Choroid plexus epithelial cell (primary cell): ENCODE data around the gene NUDT5.

Experiments
- DNase-seq: peaks from one replicate; pipeline ENCODE4 v3.0.0-alpha.2; 2010; ENCODE audit warnings: low read depth
- H3K4me3 ChIP-seq: 2 replicates; pipeline ENCODE4 v1.5.1; 2011; ENCODE audit warnings: low read depth, mild to moderate bottlenecking, control low read depth, low read length, moderate library complexity
- TF ChIP-seq, protein P1 (sequence below): conservative IDR thresholded peaks from 2 replicates; pipeline ENCODE4 v1.5.1; 2011; ENCODE audit warnings: low read depth, mild to moderate bottlenecking, control low read depth, inconsistent platforms, low read length, moderate library complexity

NUDT5 gene

DNA sequence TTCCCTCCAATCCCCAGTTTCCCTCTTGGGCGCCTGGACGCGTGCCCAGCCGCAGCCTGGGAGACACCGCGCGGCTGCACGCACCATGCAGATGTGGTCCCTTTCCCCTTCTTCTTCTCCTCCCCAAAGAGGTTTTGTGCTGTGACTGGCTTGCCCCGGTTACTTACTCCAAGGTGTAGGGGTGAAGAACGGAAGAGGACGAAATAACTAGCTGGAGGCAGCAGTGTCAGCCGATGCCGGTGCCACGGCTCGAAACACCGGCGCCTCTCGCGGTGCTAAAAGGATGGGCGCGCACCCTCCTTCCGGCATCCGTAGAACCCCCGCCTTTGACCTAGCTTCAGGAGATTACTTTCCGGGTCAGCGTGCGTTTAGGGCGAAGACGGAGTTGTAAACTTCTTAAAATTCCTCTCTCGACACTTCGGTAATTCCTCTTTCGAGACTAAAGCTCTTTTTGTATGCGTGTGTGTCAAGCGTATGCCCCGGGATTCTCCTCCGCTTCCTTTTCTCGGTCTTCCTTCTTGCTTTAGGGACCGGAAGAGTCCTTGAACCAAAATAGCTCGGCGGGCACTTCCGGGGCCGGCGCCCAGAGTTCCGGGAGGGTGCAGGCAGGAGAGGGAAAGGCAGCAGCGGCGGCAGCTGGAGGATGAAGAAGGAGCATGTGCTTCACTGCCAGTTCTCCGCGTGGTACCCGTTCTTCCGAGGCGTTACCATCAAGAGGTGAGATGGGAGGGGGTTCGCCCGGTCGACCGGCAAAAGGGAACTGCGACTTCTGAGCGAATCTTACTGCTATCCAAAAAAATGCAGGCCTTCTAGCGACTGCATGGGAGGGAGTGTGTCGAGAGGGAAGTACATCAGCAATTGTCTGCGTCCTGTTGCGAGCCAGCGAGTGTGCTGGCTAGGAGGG, at the start of gene NUDT5, which contains the start of gene CDC123:
NUDT5 (minus strand) TSS at position 289 of the 904 bp plus-strand sequence. CDS start 9,600 bp downstream, outside the sequence.
CDC123 (plus strand) TSS at position 586 of the 904 bp plus-strand sequence; CDS start at position 644, 58 bp downstream.
- DNase-seq, result peak; percentile 93
- TF ChIP-seq, protein P1, sequence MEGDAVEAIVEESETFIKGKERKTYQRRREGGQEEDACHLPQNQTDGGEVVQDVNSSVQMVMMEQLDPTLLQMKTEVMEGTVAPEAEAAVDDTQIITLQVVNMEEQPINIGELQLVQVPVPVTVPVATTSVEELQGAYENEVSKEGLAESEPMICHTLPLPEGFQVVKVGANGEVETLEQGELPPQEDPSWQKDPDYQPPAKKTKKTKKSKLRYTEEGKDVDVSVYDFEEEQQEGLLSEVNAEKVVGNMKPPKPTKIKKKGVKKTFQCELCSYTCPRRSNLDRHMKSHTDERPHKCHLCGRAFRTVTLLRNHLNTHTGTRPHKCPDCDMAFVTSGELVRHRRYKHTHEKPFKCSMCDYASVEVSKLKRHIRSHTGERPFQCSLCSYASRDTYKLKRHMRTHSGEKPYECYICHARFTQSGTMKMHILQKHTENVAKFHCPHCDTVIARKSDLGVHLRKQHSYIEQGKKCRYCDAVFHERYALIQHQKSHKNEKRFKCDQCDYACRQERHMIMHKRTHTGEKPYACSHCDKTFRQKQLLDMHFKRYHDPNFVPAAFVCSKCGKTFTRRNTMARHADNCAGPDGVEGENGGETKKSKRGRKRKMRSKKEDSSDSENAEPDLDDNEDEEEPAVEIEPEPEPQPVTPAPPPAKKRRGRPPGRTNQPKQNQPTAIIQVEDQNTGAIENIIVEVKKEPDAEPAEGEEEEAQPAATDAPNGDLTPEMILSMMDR, result no peak
- peak within 1 kb of the TSS; percentile 92 for H3K4me3 ChIP-seq

DNA sequence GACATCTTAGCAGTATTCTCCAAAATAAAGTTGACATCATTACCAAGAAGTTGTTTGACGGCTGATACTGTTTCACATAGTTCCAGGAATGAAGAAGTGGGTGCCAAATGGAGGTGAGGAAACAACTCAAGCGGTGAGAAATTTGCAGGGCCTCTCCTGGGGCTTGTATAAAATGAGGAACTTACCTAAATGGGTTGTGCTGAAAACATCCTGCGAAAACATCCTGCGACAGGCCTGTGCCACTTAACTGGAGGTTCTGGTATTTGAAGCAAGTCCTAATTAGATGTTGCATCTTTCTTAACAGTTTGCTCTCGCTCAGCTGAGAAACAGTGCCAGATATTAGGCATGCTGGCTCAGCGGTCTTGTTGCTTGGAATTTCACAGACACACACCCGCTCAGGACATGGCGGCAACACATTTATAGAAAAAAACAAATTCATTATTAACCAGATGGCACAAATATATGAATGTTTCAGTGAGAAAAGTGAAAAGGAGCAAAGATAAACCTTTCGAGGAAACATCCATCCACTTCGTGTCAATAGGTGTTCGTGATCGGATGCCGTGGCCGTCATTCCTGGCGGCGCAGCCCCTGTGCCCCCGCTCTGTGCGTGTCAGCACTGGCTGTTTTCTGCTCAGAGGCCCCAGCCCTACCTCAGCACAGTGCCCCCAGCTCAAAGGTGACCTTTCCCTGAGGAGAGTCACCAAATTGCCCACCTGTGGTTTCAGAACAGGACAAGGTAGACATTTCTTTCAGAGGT, 48.4 kb upstream of the NUDT5 start:
- no peak overlapping the region for H3K4me3 ChIP-seq
- TF ChIP-seq, protein P1, result no peak
- DNase-seq, result no peak

DNA sequence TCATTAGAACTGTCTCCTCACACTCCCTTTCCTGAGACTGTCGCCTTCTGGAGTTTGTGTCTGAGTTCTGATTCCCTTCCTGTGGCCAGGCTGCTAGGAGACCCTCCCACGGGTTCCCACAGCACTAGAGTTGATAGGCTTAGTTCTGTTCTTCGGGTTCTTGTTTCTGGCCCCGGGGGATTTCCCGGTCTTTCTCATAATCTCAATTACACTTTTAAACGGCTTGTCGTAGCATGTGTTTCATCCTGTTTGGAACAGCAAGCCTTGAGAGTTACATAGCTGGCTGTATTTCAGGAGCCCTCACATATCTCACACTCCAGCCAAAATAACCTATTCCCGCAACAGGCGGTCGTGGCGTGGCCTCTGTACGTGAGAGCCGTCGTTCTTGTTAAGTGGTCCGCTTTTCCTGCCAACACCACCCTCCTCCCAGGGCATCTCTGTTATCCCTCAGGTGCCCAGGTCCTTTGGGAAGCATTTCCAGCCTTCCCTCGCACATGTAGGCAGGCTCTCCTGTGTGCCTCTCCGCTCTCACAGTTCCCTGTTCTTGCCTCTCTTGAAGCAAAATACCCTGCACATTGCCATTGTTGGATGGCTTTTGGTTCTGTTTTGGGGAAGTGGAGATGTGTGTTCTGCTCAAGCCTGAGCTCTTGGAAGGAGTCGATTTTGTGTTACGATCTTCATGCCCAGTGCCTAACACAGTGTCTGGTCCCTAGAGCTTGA, 46.3 kb upstream of the NUDT5 start:
- no peak overlapping the region for H3K4me3 ChIP-seq
- DNase-seq, result peak; percentile 29
- TF ChIP-seq, protein P1, result no peak

DNA sequence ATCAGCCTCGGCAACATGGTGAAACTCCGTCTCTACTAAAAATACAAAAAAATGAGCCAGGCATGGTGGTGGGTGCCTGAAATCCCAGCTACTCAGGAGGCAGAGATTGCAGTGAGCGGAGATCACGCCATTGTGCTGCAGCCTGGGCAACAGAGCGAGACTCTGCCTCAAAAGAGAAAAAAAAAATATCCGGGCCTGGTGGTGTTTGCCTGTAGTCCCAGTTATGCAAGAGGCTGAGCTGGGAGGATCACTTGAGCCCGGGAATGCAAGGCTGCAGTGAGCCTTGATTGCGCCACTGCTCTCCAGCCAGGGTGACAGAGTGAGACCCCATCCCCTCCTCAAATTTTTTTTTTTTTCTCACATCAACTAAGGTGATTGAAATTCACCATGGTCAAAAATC, 43.1 kb upstream of the NUDT5 start:
- no peak for DNase-seq
- TF ChIP-seq, protein P1, result no peak
- H3K4me3 ChIP-seq, result no peak overlapping the region

DNA sequence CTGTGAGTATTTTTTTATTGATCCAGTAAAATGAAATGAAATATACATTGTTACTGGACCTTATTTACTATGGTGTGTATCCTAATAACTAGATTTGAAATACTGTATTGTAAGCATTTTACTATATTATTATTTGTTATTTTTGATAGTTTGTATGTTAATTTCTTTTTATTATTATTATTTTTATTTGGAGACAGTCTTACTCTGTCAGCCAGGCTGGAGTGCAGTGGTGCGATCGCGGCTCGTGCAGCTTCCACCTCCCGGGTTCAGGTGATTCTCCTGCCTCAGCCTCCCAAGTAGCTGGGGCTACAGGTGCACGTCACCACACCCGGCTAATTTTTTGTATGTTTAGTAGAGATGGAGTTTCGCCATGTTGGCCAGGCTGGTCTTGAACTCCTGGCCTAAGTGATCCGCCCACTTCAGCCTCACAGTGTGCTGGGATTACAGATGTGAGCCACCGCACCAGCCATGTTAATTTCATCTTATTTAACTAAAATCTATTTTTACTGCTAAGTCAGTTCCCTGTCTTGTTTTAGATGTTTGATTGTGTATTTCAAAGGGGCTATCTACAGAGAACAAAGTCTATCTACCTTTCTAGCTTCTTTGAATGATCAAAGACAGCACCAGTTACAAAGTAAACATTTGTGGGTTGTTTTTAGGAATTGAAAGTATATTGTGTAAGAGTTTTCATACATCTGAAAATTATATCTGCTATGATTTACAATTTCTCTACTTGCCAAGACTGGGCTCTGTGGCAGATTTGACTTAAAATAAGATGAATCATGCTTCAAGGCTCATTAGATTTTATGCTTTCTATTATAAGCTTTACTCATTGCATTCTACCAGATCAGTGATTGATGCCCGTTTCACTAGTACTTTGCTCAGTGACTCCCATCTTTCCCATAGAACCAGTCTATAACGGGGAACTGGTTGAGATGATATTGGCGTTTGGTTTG, 41.9 kb upstream of the NUDT5 start:
- no peak for DNase-seq
- no peak overlapping the region for H3K4me3 ChIP-seq
- TF ChIP-seq, protein P1, result no peak

DNA sequence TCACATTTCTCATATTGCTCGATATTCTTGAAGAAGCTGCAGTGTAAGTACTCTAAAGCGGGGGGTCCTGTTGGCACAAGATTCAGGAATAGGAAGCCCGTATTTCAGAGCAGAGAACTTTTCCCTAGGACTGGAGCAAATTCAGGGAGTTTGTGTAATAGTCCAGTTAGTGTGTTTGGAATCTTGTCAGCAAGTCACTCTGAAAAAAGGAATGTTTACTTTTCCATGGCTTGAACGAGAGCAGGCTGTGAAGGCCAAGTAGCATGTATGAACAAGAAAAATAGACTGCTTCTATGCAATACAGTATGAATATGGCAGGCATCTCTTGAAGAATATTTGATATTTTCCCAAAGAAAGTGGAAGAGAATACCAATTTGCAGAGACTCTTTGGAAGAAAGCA, 40.1 kb upstream of the NUDT5 start:
- no peak overlapping the region for H3K4me3 ChIP-seq
- TF ChIP-seq, protein P1, result no peak

More for the DNA sequence above, 40.1 kb upstream of the NUDT5 start:
- DNase-seq, result peak; percentile 46
